Activated naive CD4-positive, alpha-beta T cell treated with anti-CD3 and anti-CD28 coated beads, Interleukin-2, amount 10 ng/mL, durations not matched to agents 7 days and 5 days (primary cell): Measurements from ENCODE around the gene SIRPB1.
"Not testable (repeated sequence)": the region's sequence is repeated elsewhere in the genome, so short reads cannot be mapped to it uniquely, and the experiment has no call there.

ENCODE experiments used
- CTCF ChIA-PET: fragments of 350-600 bp; sonication (Branson Sonifier 250); formaldehyde crosslinking; loops from one replicate; lab custom pipeline; 2021; ENCODE audit warnings: antibody characterized with exemption; lab: Charles Lee
- DNase-seq: peaks from one replicate; pipeline ENCODE4 v3.0.0-alpha.2; 2020
- H3K27ac Mint-ChIP-seq: one replicate; pipeline ENCODE4 v1.8.0; 2021; ENCODE audit warnings: mild to moderate bottlenecking, moderate library complexity, mixed read lengths
- H3K27me3 Mint-ChIP-seq: one replicate; pipeline ENCODE4 v1.8.0; 2021; ENCODE audit warnings: mild to moderate bottlenecking, mixed read lengths
- H3K36me3 Mint-ChIP-seq: one replicate; pipeline ENCODE4 v1.8.0; 2021; ENCODE audit warnings: mixed read lengths
- H3K4me1 Mint-ChIP-seq: one replicate; pipeline ENCODE4 v1.8.0; 2021; ENCODE audit warnings: mixed read lengths
- H3K4me3 Mint-ChIP-seq: one replicate; pipeline ENCODE4 v1.8.0; 2021; ENCODE audit warnings: mild to moderate bottlenecking, moderate library complexity, mixed read lengths
- H3K9me3 Mint-ChIP-seq: one replicate; pipeline ENCODE4 v1.8.0; 2021; ENCODE audit warnings: mixed read lengths

The SIRPB1 gene

DNA sequence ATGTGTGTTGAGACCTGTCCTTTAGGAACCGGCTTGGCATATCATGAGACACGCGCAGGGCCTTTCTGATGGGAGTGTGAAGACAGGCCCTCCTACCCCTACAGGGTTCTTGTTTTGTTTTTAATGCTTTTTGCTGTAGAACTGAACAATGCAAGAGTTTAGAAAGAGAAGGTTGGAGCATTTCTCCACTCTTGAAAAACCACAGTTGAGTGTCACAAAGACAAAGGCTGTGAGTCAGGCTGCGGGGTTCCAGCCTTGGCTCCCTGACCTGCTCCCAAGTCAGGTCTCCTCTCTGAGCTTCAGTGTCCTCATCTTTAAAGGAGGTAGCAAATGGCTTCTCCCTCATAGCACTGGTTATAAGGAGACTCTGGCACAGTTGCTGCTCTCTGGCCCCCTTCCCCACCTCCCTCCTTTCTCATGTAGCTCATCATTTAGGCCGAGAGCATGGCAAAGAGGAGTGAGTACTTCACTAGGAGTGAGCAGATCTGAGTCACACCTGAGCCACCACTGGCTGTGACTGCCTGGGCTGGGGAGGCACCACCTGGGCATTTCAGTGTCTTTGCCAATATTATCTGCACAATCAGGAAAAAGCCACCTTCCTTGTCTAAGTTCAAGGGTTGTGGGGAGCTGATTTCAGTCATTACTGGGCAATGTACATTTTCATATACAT is 11.0 kb downstream of the SIRPB1 start:
- H3K36me3 Mint-ChIP-seq, H3K4me3 Mint-ChIP-seq, H3K9me3 Mint-ChIP-seq, H3K4me1 Mint-ChIP-seq, H3K27me3 Mint-ChIP-seq, DNase-seq, CTCF ChIA-PET, H3K27ac Mint-ChIP-seq: not testable (repeated sequence)

- Mint-ChIP-seq H3K9me3 (no peaks in the 10 kb centered on the region), H3K27ac (no peak overlapping the region), H3K4me1 (no peaks in the 10 kb centered on the region), H3K36me3 (peaks cover 18% of the 10 kb centered on the region), H3K27me3 (no peaks in the 10 kb centered on the region), H3K4me3 (no peak overlapping the region)
- CTCF ChIA-PET: no interaction called here
- no peak for DNase-seq
Measured at GRCh38 chr20:1600736-1601135, 19.1 kb downstream of the SIRPB1 start.

DNA sequence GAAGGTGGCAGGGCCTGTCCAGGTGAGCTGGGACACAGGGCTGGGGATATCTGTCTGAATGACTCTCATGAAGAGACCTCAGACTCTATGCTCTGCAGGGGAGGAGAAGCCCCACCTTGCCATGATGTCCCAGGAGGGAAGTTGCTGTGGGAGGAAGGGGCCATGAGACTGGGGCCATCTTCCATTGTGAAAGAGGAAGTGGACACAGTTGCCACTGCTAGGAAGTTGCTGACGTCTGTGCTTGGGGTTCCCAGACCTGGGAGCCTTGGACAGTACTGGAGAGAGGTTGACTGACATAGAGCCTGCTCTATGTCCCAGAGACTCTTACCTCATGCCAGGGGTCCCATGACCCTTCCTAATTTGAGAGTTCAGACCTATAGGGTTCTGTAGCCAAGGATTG is 24.5 kb downstream of the SIRPB1 start:
- Mint-ChIP-seq H3K9me3 (peaks cover 2% of the 10 kb centered on the region), H3K4me1 (no peaks in the 10 kb centered on the region), H3K27me3 (no peaks in the 10 kb centered on the region), H3K27ac (no peak overlapping the region), H3K4me3 (no peak overlapping the region), H3K36me3 (peaks cover 16% of the 10 kb centered on the region)
- CTCF ChIA-PET: no interaction called here
- DNase-seq: no peak

- Mint-ChIP-seq H3K4me1 (peaks cover 25% of the 10 kb centered on the region), H3K27me3 (no peaks in the 10 kb centered on the region), H3K9me3 (peaks cover 4% of the 10 kb centered on the region), H3K36me3 (peaks cover 5% of the 10 kb centered on the region), H3K27ac (peak overlapping the region; percentile 86), H3K4me3 (no peak overlapping the region)
- CTCF ChIA-PET: interaction anchor here (1.4 to 2.4 kb wide), 2 partner anchors 88 to 146 kb away, joined by 3 to 16 read pairs; no protein-coding TSS in a partner anchor
- DNase-seq: peak; percentile 53
Measured at GRCh38 chr20:1588533-1589460, 31.0 kb downstream of the SIRPB1 start.

- Mint-ChIP-seq H3K27ac (peak overlapping the region; percentile 86), H3K9me3 (peaks cover 4% of the 10 kb centered on the region), H3K4me3 (no peak overlapping the region), H3K36me3 (peaks cover 5% of the 10 kb centered on the region), H3K27me3 (no peaks in the 10 kb centered on the region), H3K4me1 (peaks cover 25% of the 10 kb centered on the region)
- CTCF ChIA-PET: interaction anchor here (1.4 to 2.4 kb wide), 2 partner anchors 89 to 147 kb away, joined by 3 to 16 read pairs; no protein-coding TSS in a partner anchor
- no peak for DNase-seq
Measured at GRCh38 chr20:1587781-1588532, 31.9 kb downstream of the SIRPB1 start.

- H3K27ac Mint-ChIP-seq: no peak overlapping the region
- H3K4me3 Mint-ChIP-seq: no peak overlapping the region
- no peaks in the 10 kb centered on the region for H3K9me3 Mint-ChIP-seq
Measured at GRCh38 chr20:1579488-1579887, 40.3 kb downstream of the SIRPB1 start.

DNA sequence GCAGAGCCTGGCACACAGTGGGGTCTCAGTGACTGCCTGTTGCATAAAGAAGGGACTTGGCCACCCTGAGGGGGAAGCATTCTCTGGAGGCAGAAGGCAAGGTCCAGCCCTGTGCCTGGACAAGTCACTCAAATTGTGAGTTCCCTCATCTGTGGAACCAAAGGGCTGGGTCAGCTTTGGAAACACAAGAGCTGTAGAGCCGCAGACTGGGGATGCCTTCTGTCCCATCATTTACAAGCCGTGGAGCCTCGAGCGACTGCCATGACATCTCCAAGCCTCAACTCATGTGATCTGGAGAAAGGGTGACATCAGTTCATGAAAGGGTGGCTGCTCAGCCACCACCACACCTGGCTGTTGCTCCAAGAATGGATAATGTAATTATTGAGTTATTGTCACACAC is 41.9 kb downstream of the SIRPB1 start:
- no peaks in the 10 kb centered on the region for H3K9me3 Mint-ChIP-seq
- CTCF ChIA-PET: no interaction called here
- H3K27ac Mint-ChIP-seq: no peak overlapping the region

More at GRCh38 chr20:1579488-1579887, 40.3 kb downstream of the SIRPB1 start:
- no peaks in the 10 kb centered on the region for H3K36me3 Mint-ChIP-seq
- CTCF ChIA-PET: interaction anchor here (1.1 kb wide), 1 partner anchor 155 kb away, joined by 4 read pairs; no protein-coding TSS in a partner anchor
- no peak for DNase-seq
- no peaks in the 10 kb centered on the region for H3K27me3 Mint-ChIP-seq
- H3K4me1 Mint-ChIP-seq: no peaks in the 10 kb centered on the region

DNA sequence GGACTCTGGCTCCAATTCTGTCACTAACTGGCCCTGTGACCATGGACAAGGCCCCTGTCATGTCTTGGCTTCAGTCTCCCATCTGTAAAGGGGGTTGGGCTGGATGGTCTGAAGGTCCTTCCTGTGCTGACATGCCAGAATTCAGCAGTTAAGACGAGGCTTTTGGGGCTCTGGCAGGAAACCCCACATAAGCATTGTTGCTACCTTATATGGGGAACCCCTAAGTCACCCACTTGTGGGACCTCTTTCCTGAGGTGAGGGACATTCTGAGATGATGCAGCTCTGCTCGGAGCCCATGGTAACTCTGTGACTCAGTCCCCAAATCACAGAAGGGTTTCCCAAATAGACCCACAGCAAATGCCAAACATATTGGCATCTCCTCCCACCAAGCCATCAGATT is 42.5 kb downstream of the SIRPB1 start:
- H3K4me3 Mint-ChIP-seq, H3K27ac Mint-ChIP-seq, CTCF ChIA-PET, H3K9me3 Mint-ChIP-seq, H3K4me1 Mint-ChIP-seq, H3K27me3 Mint-ChIP-seq, H3K36me3 Mint-ChIP-seq, DNase-seq: not testable (repeated sequence)

More for the DNA sequence above, 41.9 kb downstream of the SIRPB1 start:
- DNase-seq: no peak
- no peaks in the 10 kb centered on the region for H3K27me3 Mint-ChIP-seq
- no peaks in the 10 kb centered on the region for H3K36me3 Mint-ChIP-seq
- H3K4me1 Mint-ChIP-seq: no peaks in the 10 kb centered on the region
- no peak overlapping the region for H3K4me3 Mint-ChIP-seq

GRCh38 chr20:1576641-1577040 is 43.2 kb downstream of the SIRPB1 start:
- Mint-ChIP-seq H3K36me3 (no peaks in the 10 kb centered on the region), H3K27ac (peak overlapping the region; percentile 7), H3K9me3 (no peaks in the 10 kb centered on the region), H3K27me3 (no peaks in the 10 kb centered on the region), H3K4me3 (no peak overlapping the region), H3K4me1 (no peaks in the 10 kb centered on the region)
- no peak for DNase-seq
- CTCF ChIA-PET: no interaction called here

- DNase-seq, H3K4me1 Mint-ChIP-seq, H3K27me3 Mint-ChIP-seq, CTCF ChIA-PET, H3K4me3 Mint-ChIP-seq, H3K27ac Mint-ChIP-seq, H3K36me3 Mint-ChIP-seq, H3K9me3 Mint-ChIP-seq: not testable (repeated sequence)
Measured at GRCh38 chr20:1576003-1576402, 43.8 kb downstream of the SIRPB1 start.

DNA sequence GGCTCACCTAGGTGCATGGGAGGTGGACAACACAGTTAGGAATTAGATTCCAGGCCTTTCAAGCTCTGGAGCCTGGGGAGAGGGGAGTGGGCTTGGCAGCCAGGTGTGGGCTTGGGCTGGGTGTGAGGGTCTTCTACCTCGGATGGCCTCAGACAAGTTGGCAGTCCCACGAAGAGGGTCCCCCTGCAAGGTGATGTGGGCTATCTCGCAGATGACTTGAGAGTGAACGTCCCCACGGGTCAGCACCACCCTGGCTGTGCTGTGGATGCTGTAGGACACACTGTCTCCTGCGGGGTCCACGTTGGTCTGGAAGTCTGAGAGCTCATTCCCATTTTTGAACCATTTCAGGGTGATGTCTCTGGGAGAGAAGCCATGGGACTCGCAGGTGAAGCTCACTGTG is 48.2 kb downstream of the SIRPB1 start:
- not testable (repeated sequence) for H3K36me3 Mint-ChIP-seq, H3K9me3 Mint-ChIP-seq, H3K27ac Mint-ChIP-seq, H3K4me3 Mint-ChIP-seq, H3K27me3 Mint-ChIP-seq, H3K4me1 Mint-ChIP-seq, DNase-seq
- CTCF ChIA-PET: interaction anchor here (1.2 kb wide), 1 partner anchor 204 kb away, joined by 3 read pairs; no protein-coding TSS in a partner anchor
